ENCODE results near the gene RAB12.

The RAB12 gene

GRCh38 chr18:8661754-8662559 is 52.7 kb downstream of the RAB12 start:
- Histone ChIP-seq H3K4me1 (ENCODE audit: control insufficient read depth, insufficient read depth, low read length) (peaks cover 3% of the 10 kb centered on the region; the same call in 1 of the 2 replicates), H3K4me3 (ENCODE audit: low read depth, low read length) (no peak overlapping the region), H3K27ac (ENCODE audit: extremely low read depth, low read depth, low read length) (no peak overlapping the region), H3K36me3 (ENCODE audit: control insufficient read depth in 2 of 2, insufficient read depth in 1 of 2, low read length in 2 of 2) (no peaks in the 10 kb centered on the region), H3K9me3 (ENCODE audit: control insufficient read depth, insufficient read depth, low read depth, low read length) (no peaks in the 10 kb centered on the region)
- TF ChIP-seq PRDM2 (tag by site-specific recombination; IDR thresholded peaks at IDR 0.05; ENCODE audit: borderline replicate concordance) (no peak), ZNF555 (tag by site-specific recombination; conservative IDR thresholded peaks at IDR 0.05) (no peak), ZNF37A (tag by site-specific recombination; IDR thresholded peaks at IDR 0.05) (no peak), OVOL3 (tag by site-specific recombination; IDR thresholded peaks at IDR 0.05) (no peak), ZNF362 (tag by site-specific recombination; IDR thresholded peaks at IDR 0.05) (no peak), ZNF670 (tag by site-specific recombination; IDR thresholded peaks at IDR 0.05; ENCODE audit: low read depth) (no peak), PRDM4 (tag by site-specific recombination; IDR thresholded peaks at IDR 0.05) (no peak), TRIM28 (IDR thresholded peaks at IDR 0.05; ENCODE audit: borderline replicate concordance, low read length) (no peak), ZNF221 (tag by site-specific recombination; IDR thresholded peaks at IDR 0.05; ENCODE audit: borderline replicate concordance) (no peak), OSR2 (tag by site-specific recombination; IDR thresholded peaks at IDR 0.05) (no peak), ZNF112 (tag by site-specific recombination; IDR thresholded peaks at IDR 0.05) (no peak), KLF16 (tag by site-specific recombination; IDR thresholded peaks at IDR 0.05) (no peak), ZNF416 (tag by site-specific recombination; IDR thresholded peaks at IDR 0.05) (no peak), ZNF311 (tag by site-specific recombination; IDR thresholded peaks at IDR 0.05; ENCODE audit: borderline replicate concordance) (no peak), ZNF596 (tag by site-specific recombination; IDR thresholded peaks at IDR 0.05) (no peak), ZNF776 (tag by site-specific recombination; IDR thresholded peaks at IDR 0.05; ENCODE audit: borderline replicate concordance) (no peak)
- ChIA-PET POLR2A (no interaction called here), CTCF (interaction anchor here (0.6 to 3.3 kb wide), 5 partner anchors 34 to 410 kb away, joined by 3 to 14 read pairs (median 6); no protein-coding TSS in a partner anchor)
